SK-MEL-5 (cell line): Measurements from ENCODE around the gene SNRPB2. TPM values are rescaled to one million over a fixed set of nuclear protein-coding genes. Genes with fewer than 3 reads are reported as not detected.
A peak's percentile ranks its signal among the peaks of the same experiment; 100 is the strongest.

Source experiments
- DNase-seq: peaks from one replicate; pipeline ENCODE4 v3.0.0-alpha.2; 2016; ENCODE audit warnings: low read depth, low spot score
- in situ Hi-C: cut with HindIII; loops from 2 replicates; pipeline ENCODE4 v1.10.0; 2016; ENCODE audit warnings: low sequenced_read_pairs, high pct_unique_total_duplicates, low pct_unique_long_range_greater_than_20kb
- polyA plus RNA-seq, 2 experiments: library from polyadenylated mRNA; depleted of rRNA; stranded (reverse); fragments of >200 nt; gene quantifications; 2 replicates each; pipeline ENCODE4 v1.2.3, GENCODE V29; 2015
- total RNA-seq: library from RNA; depleted of rRNA; stranded (reverse); fragments of >200 nt; shearing (Covaris generic); gene quantifications from 2 replicates; pipeline ENCODE4 v1.2.3, GENCODE V29; 2014; rRNA removed

Gene SNRPB2
- 186 and 206 TPM in 2 replicates for total RNA-seq
- polyA plus RNA-seq (2015; cell fraction: cytosol; rRNA removed) = 177 and 202 TPM in 2 replicates
- 86.7 and 93.1 TPM in 2 replicates for polyA plus RNA-seq (2015; cell fraction: nucleus; rRNA removed)

DNA sequence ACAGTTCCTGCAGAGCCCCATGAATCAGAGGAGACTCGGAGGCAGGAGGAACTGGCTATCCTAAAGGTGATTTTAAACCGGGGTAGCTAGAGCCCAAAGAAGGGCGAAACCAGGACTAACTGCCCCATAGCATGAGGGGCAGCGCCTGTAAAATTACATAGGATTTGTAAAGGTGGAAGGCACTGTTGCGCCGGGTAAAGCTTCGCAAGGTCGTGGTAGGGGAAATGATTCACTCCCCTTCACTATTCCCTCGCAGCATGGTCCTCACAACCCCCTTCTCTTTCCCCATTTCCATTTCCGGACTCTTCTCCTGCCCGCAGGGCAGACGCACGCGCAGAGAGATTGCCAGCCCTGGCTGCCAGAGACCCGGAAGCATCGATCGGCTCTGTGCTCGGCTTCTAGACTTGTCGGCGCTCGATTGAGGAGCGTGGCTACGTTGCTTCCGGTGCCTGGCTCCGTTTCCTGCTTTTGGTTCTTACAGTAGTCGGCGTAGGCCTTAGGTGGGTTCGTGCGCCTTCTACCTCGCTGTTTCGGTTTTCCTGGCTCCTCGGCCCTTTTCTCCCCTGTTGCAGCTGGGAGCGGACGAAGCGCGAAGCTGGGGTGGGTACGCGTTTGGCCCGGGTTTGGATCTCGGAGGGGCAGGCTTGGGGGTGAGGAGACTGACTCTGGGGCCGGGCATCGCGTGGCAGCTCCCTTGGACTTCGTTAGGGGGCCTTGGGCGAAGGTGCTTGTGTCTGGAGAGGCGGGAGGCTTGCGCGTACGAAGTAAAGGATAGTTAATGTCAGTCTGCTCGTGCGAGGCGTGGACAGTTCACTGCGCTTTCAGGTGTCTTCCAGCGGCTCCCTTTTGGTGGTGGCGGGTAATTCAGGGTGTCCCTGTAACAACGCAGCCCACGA, at the start of gene SNRPB2:
Gene SNRPB2, plus strand, starts transcription at position 462 of the 896 bp plus-strand sequence. CDS start 1,677 bp downstream, outside the sequence.
- peak; percentile 98 for DNase-seq
- in situ Hi-C loops = no loop called here

DNA sequence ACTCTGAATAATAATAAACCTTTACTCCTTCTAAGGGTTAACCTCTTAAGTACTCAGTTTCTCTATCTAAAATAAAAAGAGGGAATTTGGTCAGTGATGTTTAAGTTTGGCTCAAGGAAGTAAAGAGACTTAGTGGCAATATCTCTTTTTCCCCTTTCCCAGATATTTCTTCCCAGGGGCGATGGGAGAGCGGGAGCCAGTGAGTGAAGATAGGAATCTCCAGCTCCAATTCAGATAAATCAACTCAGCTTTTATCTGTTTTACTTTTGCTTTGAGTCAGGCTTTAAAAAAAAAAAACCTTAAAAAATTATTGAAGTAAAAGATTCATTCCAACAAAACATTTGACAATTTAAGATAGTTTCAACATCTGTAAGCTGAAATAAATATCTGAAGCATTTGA, 45.4 kb upstream of the SNRPB2 start:
- DNase-seq = no peak
- in situ Hi-C loops = no loop called here

DNA sequence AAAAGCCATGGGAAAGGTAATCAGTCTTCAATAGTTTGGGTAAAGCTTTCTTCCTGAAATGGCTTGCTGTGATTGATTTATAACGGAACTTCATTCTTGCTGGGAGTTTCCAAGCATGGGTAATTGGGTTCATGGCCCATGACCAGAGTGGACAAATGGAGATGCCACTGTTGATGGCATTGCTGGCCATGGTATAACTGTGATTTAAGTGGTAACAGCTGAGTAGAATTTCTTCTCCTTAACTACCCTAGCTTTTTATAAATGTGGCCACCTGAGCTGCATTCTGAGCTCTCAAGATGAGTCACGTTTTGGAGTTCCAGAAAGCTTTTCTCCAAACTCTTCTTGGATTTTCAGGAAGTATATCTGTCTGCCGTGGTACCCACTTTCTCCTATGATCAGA, 39.9 kb upstream of the SNRPB2 start:
- no peak for DNase-seq
- in situ Hi-C loops = no loop called here

DNA sequence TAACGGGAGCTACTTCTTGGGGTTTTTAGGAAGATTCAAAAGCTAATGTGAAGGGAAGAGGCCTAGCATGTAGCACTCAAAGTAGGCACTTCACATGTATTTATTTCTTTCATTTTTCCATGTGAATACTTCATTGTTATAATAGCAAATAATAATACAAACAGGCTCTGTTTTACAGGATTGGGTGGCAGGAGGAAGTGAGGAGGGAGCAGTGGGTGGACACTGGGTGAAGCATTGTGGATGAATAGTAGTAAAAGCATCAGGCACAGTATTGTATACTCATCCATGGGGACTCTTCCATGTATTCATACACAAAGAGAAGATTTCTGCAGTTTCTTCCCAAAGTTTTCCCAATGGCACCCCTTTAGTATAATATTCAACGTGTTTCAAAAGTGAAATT, 38.4 kb upstream of the SNRPB2 start:
- peak; percentile 60 for DNase-seq
- in situ Hi-C loops = no loop called here

DNA sequence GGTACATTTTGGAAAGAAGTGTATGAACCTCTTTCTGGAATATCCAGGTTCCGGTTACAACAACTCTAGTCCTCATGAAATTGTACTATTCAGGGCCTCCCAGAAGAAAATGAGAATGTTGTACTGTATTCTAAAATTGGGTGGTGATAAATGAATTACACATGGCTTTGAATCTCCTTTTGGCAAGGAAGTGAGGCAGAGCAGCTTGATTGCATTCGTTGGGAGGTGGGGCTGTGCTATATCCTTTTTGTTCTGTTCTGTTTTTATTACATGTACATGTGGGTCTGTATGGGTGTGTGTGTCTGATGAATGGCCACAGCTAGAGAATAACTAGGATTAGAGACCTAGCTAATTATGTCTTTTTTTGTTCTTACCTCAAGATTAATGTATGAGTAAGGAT, 37.8 kb upstream of the SNRPB2 start:
- no peak for DNase-seq
- in situ Hi-C loops = no loop called here

DNA sequence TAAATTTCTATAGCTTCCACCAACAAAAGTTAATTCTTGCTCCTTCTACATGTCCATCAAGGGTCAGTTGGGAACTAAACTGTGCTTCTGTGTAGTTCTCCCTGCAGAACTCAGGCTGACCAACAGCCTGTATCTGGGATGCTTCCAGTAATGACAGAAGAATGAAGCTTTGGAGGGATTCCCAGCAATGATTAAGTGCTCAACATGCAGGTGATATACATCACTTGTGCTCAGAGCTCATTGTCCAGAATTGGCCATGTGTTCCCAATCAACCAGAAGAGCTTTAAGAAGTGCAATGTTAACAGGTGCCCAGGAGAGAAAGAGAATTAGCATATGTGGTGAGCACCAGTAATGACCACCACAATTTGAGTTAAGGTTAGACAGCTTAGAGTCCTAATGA, 37.4 kb upstream of the SNRPB2 start:
- no peak for DNase-seq
- in situ Hi-C loops = no loop called here

DNA sequence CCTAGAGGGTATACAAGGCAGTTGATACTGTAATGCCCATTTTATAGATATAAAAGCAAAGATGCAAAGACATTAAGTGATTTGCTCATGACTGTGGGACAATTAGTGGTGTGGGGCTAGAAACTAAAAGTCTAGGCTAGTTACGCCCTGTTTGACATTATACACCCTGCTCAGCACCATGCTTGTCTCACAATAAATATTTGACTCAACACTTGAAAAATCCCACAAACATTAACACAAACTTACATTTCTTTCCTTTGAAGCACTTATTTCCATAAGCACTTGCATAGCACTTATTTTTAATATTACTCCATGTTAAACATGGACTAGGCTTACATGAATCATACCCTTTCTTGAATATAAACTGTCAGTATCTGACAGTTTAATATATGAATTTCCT, 36.5 kb upstream of the SNRPB2 start:
- in situ Hi-C loops = no loop called here
- DNase-seq = no peak

DNA sequence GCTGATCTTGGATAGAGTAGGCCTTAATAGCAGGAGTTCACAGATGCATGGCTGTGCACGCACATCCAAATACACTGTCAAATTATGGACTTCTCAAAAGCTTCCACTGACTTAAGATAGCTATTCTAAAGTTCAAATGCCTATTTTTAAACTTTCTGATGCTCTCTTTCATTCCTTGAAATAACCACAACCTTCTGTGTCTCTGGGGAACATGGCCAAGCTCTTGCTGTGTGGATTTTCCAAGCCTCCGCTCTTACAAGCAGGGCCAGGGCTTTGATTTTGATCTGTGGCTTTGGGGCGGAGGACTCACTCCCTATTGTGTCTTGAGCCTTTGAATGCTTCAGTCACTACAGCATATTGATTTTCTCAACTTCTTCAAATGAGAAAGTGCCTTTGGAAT, 35.7 kb upstream of the SNRPB2 start:
- in situ Hi-C loops = no loop called here
- peak; percentile 36 for DNase-seq

DNA sequence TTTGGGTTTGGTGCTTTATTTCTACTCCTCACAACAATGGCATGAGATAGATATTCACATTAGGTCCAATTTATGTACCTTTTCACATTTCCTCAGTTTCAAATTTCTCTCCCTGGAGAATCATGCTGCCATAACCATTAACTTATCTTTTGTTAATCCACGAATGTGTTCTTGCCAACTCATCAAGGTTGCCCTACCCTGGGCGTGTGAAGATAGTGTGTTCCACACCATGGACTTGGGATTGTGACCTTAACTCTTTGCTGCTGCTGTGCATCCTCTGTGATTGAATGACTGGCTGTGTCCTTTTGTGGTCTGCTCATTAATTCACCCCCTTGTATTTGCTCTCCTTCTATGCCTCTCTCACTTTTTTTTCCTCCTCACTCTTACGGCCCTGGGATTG, 34.2 kb upstream of the SNRPB2 start:
- in situ Hi-C loops = no loop called here
- no peak for DNase-seq

DNA sequence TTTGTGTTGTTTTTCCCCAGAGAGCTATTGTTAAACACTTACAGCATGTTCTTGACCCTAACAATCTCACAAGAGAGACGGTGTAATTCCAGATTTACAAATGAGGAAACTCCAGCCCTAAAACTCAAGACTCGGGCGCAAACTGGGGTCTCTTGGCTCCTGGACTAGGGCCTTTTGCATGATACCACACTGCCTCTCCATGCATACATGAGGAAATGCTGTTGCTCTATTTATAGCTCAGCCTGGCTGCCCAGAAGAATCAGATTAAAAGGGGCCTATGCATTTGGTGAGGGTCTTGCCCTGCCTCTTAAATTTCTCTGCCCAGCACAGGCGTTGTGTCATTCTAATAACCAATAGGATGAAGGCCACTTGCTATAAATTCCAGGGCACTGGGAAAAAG, 30.5 kb upstream of the SNRPB2 start:
- in situ Hi-C loops = no loop called here
- DNase-seq = peak; percentile 22

DNA sequence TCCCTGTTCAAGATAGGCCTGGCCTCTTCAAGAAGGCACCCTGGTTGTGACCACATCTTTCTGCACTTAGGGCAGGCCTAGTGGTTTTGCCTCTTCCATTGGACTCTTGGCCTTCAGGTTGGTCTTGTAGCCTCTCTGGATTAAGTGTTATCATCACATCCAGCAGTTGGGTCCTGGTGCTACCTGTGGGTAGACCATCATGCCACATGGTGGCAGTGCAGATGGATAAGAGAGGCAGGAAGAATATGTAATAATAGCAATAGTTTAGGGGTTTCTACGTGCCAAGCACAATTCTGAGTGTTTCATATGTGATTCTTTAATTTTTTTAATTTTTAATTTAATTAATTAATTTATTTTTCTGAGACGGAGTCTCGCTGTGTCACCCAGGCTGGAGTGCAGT, 28.5 kb upstream of the SNRPB2 start:
- DNase-seq = peak; percentile 75
- in situ Hi-C loops = no loop called here

DNA sequence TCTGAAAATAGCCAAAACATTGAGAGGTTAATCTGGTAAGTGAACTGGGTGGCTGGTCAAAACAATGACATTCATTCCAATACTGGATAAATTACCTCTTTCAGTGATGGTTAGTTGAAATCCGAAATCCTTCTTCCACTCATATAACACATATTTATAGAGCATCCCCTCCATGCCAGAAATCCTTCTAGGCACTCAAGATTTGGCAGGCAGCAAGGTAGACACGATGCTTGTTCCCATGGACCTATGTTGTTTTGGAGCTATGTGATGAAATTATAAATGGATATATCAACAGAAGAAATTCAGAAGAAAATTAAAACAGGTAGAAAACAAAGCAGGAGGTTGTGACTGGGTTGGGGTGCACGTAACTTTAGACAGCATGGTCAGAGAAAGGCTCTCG, 26.3 kb upstream of the SNRPB2 start:
- in situ Hi-C loops = no loop called here
- no peak for DNase-seq

DNA sequence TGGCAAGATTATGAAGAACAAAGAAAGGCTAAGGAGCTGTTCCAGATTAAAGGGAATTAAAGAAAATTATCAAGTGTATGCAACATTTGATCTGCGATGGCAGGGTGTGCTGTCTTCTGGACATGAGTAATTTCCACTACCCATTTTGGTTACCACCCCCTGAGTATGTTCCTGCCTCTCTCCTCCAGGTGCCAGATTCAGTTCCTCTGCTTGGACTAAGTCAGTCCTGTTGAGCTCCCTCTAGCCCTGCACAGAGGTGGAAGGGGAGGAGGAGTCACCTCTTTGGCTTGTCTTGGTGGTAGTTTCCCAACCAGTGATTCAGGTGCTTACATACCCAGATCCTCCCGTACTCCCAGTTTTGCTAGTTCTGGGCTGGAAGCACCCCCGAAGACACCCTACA, 22.2 kb upstream of the SNRPB2 start:
- DNase-seq = no peak
- in situ Hi-C loops = no loop called here

DNA sequence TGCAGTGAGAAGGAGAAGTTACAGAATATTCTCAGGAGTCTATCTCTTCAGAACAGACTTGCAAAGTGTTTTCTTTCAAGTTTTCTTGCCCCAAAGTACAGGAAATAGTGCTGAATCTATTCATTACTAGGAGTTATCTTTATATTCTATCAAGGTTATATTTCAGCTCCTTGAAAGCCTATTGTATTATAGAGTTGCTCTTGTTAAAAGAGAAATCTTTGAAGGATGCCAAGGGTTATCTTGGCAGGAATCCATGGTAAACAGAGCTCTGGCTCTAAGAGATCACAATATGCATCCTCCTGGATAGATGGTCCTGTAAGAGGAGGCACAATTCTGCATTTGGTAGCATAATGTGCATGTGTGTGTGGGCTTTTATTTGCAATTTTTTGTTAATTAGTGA, 21.2 kb upstream of the SNRPB2 start:
- DNase-seq = no peak
- in situ Hi-C loops = no loop called here

DNA sequence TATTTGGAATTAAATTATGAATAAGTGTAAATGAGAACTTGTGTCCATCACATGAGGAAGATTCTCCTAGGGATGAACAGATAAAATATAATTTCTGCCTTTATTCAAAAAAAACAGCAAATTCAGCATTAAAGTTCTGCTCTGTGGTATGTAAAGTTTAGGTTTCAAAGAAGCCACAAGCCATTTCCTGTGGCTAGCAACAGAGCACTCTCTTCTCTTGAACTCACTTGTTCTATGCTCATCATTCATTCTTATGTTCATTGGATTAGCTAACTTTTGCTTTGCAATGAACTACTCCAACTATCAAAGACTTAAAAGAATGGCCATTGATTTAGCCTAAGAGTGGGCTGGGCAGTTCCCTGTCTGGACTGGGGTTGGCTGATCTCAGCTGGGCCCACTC, 20.8 kb upstream of the SNRPB2 start:
- in situ Hi-C loops = no loop called here
- DNase-seq = peak; percentile 20

DNA sequence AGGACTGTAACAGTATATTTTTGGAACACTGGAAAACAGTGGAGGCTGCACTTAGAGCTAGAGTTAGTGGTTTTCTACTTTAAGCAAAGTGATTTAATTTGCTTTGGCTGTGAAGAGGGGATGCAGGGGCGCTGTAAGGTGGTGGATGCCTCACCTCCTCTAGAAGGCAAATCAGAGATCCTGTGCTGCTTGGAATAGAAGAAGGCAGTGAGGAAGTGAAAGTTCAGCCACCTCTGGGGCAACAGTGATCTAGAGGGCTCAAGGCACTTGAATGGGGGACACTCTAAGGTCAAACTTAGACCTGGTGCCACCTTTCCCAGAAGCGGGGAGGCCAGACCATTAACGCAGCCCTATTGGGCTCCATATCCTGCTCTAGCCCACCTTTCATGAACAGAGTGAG, 19.0 kb upstream of the SNRPB2 start:
- DNase-seq = no peak
- in situ Hi-C loops = no loop called here

DNA sequence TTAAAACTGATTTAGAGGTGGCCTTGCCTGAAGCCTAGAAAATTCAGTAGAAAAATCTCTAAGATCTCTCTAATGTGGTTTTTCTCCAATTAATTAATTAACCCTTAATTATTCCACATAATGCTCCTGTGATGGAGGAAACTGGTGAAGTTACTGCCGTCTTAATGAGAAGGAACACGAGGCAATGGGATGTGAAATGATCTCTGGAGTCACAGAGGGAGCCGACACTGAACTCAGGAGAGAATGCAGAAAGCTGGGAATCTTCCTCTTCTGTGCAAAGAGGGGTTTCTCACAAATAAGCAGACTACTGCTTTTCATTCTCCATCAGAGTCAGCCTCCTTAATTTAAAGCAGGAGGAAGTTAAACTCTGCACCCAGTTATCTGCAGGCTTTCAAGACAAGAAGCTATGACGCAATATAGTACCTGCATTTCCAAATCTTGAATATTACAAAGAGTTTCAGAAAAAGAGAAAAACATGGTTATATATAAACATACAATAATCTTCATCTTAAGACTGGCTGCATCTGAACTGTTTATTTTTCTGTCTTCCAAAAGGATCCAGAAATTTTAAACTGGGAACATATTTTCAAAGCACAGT, 18.1 kb upstream of the SNRPB2 start:
- DNase-seq = peak; percentile 10
- in situ Hi-C loops = no loop called here

DNA sequence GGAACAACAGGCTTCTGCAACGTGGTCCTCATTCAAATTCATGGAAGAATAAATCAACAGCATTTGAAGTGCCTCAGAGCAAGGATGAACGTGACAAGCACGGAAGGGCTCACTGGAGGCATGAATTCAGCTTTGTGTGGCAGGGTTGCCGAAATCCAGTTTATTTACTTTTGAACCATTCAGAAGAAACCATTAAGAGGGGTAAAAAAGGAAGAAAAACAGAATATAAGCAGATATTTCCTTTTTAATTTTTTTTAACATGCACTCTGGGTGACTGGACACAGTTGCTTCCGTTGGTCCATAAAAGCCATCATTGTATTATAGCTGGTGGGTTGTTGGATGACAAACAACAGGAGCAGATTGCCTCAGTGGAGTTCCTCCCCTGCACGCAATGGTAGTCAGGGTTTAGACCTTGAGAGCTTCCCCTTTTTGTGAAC, 17.3 kb upstream of the SNRPB2 start:
- peak; percentile 78 for DNase-seq
- in situ Hi-C loops = no loop called here

DNA sequence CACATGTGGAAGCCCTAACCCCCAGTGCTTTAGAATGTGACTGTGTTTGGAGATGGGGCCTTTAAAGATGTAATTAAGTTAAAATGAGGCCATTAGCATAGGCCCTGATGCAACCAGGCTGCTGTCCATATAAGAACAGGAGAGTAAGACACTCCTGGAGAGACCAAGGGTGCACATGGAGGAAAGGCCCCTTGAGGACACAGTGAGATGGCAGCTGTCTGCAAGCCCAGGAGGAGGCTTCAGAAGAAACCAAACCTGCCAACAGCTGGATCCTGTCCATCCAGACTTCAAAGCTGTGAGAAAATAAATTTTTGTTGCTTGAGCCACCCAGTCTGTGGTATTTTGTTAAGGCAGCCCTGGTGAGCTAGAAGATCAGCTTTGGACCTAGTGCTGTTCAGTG, 16.8 kb upstream of the SNRPB2 start:
- in situ Hi-C loops = no loop called here
- peak; percentile 23 for DNase-seq
